ENCODE measurements around the gene ITPR1. TPM values are rescaled to one million over a fixed set of nuclear protein-coding genes. Genes with fewer than 3 reads are reported as not detected.

Gene ITPR1
- total RNA-seq, 2 donors from 2014 or later = 5.9 TPM

DNA sequence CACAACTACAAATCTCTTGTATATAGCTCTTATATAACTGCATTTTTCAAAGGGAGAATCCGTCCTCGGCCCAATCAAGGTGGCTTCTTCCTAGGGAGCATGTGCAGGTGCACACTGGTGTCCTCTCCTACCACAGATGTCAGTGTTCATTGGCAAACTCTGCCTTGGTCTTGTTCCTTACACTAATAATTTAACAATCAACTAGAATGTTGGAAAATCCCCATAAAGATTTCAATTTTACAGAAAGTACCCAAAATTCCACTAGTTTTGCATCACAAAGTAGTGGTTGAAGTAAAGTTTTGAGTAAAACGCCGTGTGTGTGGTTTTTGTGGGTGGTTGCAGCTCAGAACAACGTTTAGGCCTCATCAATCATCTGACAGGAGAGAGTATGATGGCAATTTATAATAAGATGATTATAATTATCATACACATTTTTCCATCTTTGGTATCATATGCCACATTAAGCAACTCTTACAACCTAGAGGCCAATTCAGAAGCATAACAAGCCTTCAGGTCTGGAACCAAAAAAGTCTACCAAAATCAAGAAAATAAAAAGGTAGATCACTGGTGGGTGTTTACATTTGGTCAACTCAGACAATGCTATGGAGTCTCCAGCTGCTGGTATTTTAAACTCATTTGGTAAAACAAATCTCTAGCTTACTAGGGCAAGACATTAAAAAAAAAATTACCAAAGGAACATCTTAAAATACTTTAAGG is 357.2 kb downstream of the ITPR1 start:
- H3K9me3 Mint-ChIP-seq = no peaks in the 10 kb centered on the region
- 86 to 91% methylated on average over 2 to 5 of the region's 5 CpGs for WGBS, 2 experiments (ENCODE audit: insufficient coverage in 1 of 2, insufficient read length in 1 of 2)
- Histone ChIP-seq H3K4me3 (ENCODE audit: low read length) (no peak overlapping the region), H3K9ac (ENCODE audit: extremely low read depth, low read length, poor library complexity, severe bottlenecking) (no peak overlapping the region), H3K27ac (ENCODE audit: low read depth, low read length) (no peak overlapping the region), H3K36me3 (ENCODE audit: control insufficient read depth, insufficient read depth, low read length) (no peaks in the 10 kb centered on the region), H3K9me3 (ENCODE audit: control insufficient read depth, low read length) (no peaks in the 10 kb centered on the region), H3K27me3 (ENCODE audit: control insufficient read depth, insufficient read depth, low read length, poor library complexity, severe bottlenecking) (no peaks in the 10 kb centered on the region), H3K4me1 (ENCODE audit: control insufficient read depth, insufficient read depth, low read length) (no peaks in the 10 kb centered on the region)
- no peak overlapping the region for H3K4me3 Mint-ChIP-seq
- TF ChIP-seq, protein P1, sequence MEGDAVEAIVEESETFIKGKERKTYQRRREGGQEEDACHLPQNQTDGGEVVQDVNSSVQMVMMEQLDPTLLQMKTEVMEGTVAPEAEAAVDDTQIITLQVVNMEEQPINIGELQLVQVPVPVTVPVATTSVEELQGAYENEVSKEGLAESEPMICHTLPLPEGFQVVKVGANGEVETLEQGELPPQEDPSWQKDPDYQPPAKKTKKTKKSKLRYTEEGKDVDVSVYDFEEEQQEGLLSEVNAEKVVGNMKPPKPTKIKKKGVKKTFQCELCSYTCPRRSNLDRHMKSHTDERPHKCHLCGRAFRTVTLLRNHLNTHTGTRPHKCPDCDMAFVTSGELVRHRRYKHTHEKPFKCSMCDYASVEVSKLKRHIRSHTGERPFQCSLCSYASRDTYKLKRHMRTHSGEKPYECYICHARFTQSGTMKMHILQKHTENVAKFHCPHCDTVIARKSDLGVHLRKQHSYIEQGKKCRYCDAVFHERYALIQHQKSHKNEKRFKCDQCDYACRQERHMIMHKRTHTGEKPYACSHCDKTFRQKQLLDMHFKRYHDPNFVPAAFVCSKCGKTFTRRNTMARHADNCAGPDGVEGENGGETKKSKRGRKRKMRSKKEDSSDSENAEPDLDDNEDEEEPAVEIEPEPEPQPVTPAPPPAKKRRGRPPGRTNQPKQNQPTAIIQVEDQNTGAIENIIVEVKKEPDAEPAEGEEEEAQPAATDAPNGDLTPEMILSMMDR (conservative IDR thresholded peaks at IDR 0.05) = no peak
- no peaks in the 10 kb centered on the region for H3K27me3 Mint-ChIP-seq (ENCODE audit: insufficient read depth)
- H3K27ac Mint-ChIP-seq = no peak overlapping the region
- H3K36me3 Mint-ChIP-seq (ENCODE audit: low read depth) = no peaks in the 10 kb centered on the region
- H3K4me1 Mint-ChIP-seq = peaks cover 12% of the 10 kb centered on the region
- DNase-seq = no peak

DNA sequence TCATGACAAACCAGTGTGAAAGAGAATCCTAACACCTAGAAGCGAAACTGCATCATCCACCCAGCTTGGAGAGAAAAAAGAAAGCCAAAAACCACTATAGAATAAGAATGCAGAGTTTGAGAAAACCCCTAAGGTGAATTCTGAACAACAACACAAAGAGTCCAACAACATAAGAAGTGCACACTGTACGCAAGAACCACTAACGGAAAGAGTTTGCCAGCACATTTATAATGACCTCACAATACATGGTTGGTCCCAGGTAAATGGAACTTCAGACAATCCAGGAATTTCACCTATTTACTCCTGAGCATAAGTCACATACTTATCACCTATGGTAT is 357.7 kb downstream of the ITPR1 start:
- Mint-ChIP-seq H3K4me1 (peaks cover 12% of the 10 kb centered on the region), H3K4me3 (no peak overlapping the region), H3K27me3 (ENCODE audit: insufficient read depth) (no peaks in the 10 kb centered on the region), H3K27ac (no peak overlapping the region), H3K36me3 (ENCODE audit: low read depth) (no peaks in the 10 kb centered on the region), H3K9me3 (no peaks in the 10 kb centered on the region)
- no peaks in the 10 kb centered on the region for H3K27me3 ChIP-seq (ENCODE audit: control insufficient read depth, insufficient read depth, low read length, poor library complexity, severe bottlenecking)
- no peaks in the 10 kb centered on the region for H3K9me3 ChIP-seq (ENCODE audit: control insufficient read depth, low read length)
- H3K9ac ChIP-seq (ENCODE audit: extremely low read depth, low read length, poor library complexity, severe bottlenecking) = no peak overlapping the region
- no peak overlapping the region for H3K27ac ChIP-seq (ENCODE audit: low read depth, low read length)
- no peaks in the 10 kb centered on the region for H3K4me1 ChIP-seq (ENCODE audit: control insufficient read depth, insufficient read depth, low read length)
- H3K4me3 ChIP-seq (ENCODE audit: low read length) = no peak overlapping the region
- 90 to 96% methylated on average over 2 to 3 of the region's 3 CpGs for whole genome bisulfite sequencing, 2 experiments (ENCODE audit: insufficient coverage in 1 of 2, insufficient read length in 1 of 2)
- TF ChIP-seq, protein P1 (conservative IDR thresholded peaks at IDR 0.05) = no peak
- no peaks in the 10 kb centered on the region for H3K36me3 ChIP-seq (ENCODE audit: control insufficient read depth, insufficient read depth, low read length)
- DNase-seq = no peak

DNA sequence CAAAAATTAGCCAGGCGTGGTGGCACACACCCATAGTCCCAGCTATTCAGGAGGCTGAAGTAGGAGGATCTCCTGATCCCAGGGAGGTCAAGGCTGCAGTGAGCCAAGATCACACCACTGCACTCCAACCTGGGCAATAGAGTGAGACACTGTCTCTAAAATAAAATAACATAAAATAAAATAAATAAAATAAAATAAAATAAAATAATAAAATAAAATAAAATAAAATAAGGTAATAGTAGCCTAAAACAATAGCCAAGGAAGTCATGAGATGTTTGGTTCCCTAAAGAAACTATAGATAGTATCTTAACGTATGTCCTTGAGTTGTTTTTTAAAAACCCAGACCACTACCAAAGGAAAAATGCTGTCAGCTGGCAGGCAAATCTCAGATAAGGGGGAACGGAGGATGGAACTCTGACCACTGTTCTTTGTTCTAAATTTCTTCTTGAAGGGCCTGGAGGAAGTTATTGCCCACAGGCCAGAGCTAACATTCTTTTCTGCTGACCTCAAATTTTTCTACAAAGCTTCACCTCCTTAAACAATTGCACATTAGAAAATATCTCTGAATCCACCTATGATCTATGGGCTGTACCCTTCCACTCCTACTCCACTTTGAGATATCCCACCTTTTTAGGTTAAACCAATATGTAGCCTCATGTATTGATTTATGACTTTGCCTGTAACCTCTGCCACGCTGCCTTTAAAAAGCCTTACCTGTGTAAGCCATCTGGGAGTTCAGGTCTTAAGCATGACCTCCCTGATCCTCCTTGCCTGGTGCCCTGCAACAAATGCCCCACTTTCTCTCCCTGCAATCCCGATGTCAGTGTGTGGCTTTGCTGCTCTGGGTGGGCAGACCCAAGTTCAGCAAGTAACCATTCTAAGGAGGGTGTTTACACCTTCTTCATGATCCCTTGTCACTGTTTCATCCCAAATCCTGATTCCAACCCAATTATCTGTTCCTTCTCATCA is 359.9 kb downstream of the ITPR1 start:
- TF ChIP-seq, protein P1 (conservative IDR thresholded peaks at IDR 0.05) = no peak
- 92% methylated on average over 3 to 5 of the region's 5 CpGs for WGBS, 2 experiments (ENCODE audit: insufficient coverage in 1 of 2, insufficient read length in 1 of 2)
- Histone ChIP-seq H3K27ac (ENCODE audit: low read depth, low read length) (no peak overlapping the region), H3K9ac (ENCODE audit: extremely low read depth, low read length, poor library complexity, severe bottlenecking) (no peak overlapping the region), H3K4me1 (ENCODE audit: control insufficient read depth, insufficient read depth, low read length) (no peaks in the 10 kb centered on the region), H3K36me3 (ENCODE audit: control insufficient read depth, insufficient read depth, low read length) (no peaks in the 10 kb centered on the region), H3K4me3 (ENCODE audit: low read length) (no peak overlapping the region), H3K9me3 (ENCODE audit: control insufficient read depth, low read length) (no peaks in the 10 kb centered on the region), H3K27me3 (ENCODE audit: control insufficient read depth, insufficient read depth, low read length, poor library complexity, severe bottlenecking) (no peaks in the 10 kb centered on the region)
- H3K4me1 Mint-ChIP-seq = peaks cover 11% of the 10 kb centered on the region
- H3K27ac Mint-ChIP-seq = no peak overlapping the region
- H3K36me3 Mint-ChIP-seq (ENCODE audit: low read depth) = no peaks in the 10 kb centered on the region
- H3K9me3 Mint-ChIP-seq = no peaks in the 10 kb centered on the region
- DNase-seq = no peak
- no peaks in the 10 kb centered on the region for H3K27me3 Mint-ChIP-seq (ENCODE audit: insufficient read depth)
- no peak overlapping the region for H3K4me3 Mint-ChIP-seq
